22Rv1 (cell line): ENCODE data around the gene TTC8.

Source experiments
- ZFX ChIP-seq: fragments of 450-650 bp; IDR thresholded peaks from 2 replicates; pipeline ENCODE4 v1.6.1; 2017; ENCODE audit warnings: antibody characterized with exemption, borderline replicate concordance
- TF ChIP-seq, protein P1 (sequence below): fragments of 450-650 bp; IDR thresholded peaks from 2 replicates; pipeline ENCODE4 v1.5.1; 2017; ENCODE audit warnings: mild to moderate bottlenecking

DNA sequence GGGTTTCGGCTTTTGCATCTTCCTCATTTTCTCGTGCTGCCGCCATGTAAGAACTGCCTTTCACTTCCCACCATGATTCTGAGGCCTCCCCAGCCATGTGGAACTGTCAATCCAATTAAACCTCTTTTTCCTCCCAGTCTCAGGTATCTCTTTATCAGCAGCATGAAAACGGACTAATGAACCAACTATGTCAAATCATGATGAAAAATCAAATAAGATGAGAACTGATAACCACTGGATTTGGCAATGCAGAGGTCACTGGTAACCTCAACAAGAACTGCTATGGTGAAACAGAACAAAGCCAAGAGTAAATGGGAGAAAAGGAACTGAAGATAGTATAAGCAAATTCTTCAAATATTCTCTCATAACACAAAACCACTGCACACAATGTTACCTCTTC, 37.7 kb upstream of the TTC8 start:
- TF ChIP-seq, protein P1, sequence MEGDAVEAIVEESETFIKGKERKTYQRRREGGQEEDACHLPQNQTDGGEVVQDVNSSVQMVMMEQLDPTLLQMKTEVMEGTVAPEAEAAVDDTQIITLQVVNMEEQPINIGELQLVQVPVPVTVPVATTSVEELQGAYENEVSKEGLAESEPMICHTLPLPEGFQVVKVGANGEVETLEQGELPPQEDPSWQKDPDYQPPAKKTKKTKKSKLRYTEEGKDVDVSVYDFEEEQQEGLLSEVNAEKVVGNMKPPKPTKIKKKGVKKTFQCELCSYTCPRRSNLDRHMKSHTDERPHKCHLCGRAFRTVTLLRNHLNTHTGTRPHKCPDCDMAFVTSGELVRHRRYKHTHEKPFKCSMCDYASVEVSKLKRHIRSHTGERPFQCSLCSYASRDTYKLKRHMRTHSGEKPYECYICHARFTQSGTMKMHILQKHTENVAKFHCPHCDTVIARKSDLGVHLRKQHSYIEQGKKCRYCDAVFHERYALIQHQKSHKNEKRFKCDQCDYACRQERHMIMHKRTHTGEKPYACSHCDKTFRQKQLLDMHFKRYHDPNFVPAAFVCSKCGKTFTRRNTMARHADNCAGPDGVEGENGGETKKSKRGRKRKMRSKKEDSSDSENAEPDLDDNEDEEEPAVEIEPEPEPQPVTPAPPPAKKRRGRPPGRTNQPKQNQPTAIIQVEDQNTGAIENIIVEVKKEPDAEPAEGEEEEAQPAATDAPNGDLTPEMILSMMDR = no peak
- TF ChIP-seq ZFX = no peak
